ENCODE measurements around the gene DAND5.
A peak's percentile ranks its signal among the peaks of the same experiment; 100 is the strongest.

DAND5 gene

DNA sequence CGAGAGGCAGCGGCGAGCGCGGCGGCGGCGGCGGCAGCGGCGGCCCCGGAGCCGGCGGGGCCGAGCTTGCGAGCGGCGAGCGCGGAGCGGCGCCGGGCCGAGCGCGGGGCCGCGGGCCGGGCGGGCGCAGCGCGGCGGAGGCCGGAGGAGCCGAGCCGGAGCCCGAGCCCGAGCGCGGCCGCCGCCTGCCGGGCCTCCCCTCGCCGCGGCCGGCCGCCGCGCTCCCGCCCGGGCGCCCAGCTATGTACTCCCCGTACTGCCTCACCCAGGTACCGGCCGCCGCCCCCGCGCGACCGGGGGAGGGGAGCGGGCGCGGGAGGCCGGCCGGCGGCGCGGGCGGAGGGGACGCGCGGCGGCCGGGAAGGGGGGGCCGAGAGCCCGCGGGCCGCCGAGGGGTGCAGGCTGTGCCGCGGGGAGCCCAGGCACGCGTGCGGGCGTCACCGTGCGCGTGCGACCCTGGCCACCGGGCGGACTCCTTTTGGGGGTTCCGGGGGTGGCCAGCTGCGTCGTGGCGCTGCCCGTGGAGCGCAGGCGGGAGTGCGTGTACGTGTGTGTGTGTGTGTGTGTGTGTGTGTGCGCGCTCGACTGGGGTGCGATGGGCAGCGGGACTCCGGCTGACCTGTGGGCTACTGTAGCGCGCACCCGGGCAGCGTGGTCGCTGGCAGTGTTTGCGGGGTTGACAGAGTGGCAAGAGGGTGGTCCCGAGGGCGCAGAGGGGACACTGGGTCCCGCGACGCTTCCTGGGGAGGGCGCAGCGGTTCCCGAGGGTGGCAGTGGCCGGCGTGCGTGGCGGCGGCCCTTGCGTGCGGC lies 26.4 kb downstream of the DAND5 start:
- no peak overlapping the region for H3K9ac ChIP-seq
- no peaks in the 10 kb centered on the region for H3K27me3 ChIP-seq (ENCODE audit: control insufficient read depth, insufficient read depth, low read length)
- H2AFZ ChIP-seq, result peak overlapping the region; percentile 89
- TF ChIP-seq, protein P1, sequence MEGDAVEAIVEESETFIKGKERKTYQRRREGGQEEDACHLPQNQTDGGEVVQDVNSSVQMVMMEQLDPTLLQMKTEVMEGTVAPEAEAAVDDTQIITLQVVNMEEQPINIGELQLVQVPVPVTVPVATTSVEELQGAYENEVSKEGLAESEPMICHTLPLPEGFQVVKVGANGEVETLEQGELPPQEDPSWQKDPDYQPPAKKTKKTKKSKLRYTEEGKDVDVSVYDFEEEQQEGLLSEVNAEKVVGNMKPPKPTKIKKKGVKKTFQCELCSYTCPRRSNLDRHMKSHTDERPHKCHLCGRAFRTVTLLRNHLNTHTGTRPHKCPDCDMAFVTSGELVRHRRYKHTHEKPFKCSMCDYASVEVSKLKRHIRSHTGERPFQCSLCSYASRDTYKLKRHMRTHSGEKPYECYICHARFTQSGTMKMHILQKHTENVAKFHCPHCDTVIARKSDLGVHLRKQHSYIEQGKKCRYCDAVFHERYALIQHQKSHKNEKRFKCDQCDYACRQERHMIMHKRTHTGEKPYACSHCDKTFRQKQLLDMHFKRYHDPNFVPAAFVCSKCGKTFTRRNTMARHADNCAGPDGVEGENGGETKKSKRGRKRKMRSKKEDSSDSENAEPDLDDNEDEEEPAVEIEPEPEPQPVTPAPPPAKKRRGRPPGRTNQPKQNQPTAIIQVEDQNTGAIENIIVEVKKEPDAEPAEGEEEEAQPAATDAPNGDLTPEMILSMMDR (IDR thresholded peaks at IDR 0.05), result no peak
- no peaks in the 10 kb centered on the region for H3K9me3 ChIP-seq (ENCODE audit: control insufficient read depth, low read length)
- peaks cover 5% of the 10 kb centered on the region for H3K4me1 ChIP-seq
- no peak overlapping the region for H3K27ac ChIP-seq
- peak overlapping the region; percentile 72 for H3K4me3 ChIP-seq (ENCODE audit: low read depth, low read length)
- peaks cover 5% of the 10 kb centered on the region for H3K79me2 ChIP-seq
- H3K36me3 ChIP-seq (ENCODE audit: control insufficient read depth, insufficient read depth, low read length), result no peaks in the 10 kb centered on the region
- H3K4me2 ChIP-seq (ENCODE audit: low read length), result peak overlapping the region; percentile 77

DNA sequence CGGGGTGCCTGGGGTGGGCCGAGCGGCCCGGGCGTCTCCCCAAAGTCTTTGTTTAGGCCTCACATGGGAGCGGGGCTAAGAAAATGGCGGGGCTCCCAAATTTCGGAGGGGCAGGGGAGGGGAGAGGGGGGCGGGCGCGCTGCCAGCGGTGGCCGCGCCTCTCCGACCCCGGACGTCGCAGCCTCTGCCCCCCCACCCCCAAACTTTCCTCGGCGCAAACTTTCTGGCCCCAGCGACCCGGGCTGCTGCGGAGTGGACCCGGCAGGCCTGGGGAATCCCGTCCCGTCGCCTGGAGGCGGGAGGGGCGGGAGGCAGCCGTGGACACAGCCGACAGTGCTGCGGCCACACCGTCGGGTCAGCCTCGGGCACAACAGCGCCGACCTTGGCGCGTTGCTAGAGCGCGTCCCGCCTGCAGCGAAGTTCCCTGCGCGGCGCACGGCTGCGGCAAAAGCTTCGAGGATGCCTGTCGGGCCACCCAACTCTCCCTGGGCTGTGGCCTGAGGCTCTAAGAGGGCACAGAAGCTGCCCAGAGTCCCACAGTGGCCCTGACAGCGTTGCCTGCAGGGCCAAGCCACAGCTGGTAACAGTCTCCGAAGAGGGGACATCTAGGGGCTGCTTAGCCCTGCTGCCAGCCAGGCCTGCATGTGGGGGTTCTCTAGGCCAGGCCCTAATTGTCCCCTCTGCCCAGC lies 27.2 kb downstream of the DAND5 start:
- peak overlapping the region; percentile 72 for H3K4me3 ChIP-seq (ENCODE audit: low read depth, low read length)
- peaks cover 5% of the 10 kb centered on the region for H3K79me2 ChIP-seq
- no peaks in the 10 kb centered on the region for H3K27me3 ChIP-seq (ENCODE audit: control insufficient read depth, insufficient read depth, low read length)
- H3K4me2 ChIP-seq (ENCODE audit: low read length), result peak overlapping the region; percentile 77
- H2AFZ ChIP-seq, result peak overlapping the region; percentile 89
- peaks cover 5% of the 10 kb centered on the region for H3K4me1 ChIP-seq
- H3K9me3 ChIP-seq (ENCODE audit: control insufficient read depth, low read length), result no peaks in the 10 kb centered on the region
- H3K36me3 ChIP-seq (ENCODE audit: control insufficient read depth, insufficient read depth, low read length), result no peaks in the 10 kb centered on the region
- no peak overlapping the region for H3K27ac ChIP-seq
- no peak overlapping the region for H3K9ac ChIP-seq
- TF ChIP-seq, protein P1 (IDR thresholded peaks at IDR 0.05), result no peak

DNA sequence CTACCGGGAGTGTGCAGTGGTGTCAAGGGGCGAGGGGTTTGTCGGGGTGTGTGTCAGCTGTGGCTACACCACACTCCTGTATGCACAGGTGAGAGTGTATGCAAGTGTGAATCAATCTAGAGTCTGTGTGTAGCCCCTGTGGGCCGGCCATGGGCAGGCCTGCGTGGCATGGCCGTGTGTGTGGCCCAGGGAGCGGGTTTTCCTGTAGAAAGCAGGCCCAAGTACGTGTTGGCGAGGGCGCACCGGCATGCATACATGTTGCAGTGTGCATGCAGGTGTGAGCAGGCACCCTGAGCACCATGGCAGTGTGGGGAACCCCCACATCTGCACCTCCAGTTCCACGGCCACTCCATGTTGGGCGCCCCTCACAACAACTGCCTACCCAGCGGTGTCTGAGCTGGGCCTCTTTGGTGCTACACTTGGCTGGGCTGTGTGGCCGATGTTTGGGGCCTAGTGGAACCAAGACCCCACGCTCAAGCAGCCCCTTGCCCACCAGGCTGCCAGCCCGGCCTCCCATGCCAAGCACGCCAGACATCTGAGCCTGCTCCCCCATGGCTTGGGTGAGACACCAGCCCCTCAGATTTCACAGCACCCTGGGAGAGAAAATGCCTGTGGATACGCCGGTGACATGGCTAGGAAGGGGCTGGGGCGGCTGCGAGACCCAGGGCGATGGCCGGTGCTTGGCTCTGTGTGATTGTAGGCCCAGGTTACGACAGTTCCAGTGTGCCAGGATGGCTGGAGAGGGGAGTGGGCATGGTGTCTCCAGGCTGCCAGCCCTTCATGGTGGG lies 28.0 kb downstream of the DAND5 start:
- Histone ChIP-seq H3K9me3 (ENCODE audit: control insufficient read depth, low read length) (no peaks in the 10 kb centered on the region), H3K9ac (no peak overlapping the region), H3K4me3 (ENCODE audit: low read depth, low read length) (peak overlapping the region; percentile 72), H2AFZ (no peak overlapping the region), H3K36me3 (ENCODE audit: control insufficient read depth, insufficient read depth, low read length) (no peaks in the 10 kb centered on the region), H3K27me3 (ENCODE audit: control insufficient read depth, insufficient read depth, low read length) (no peaks in the 10 kb centered on the region), H3K27ac (no peak overlapping the region), H3K79me2 (peaks cover 5% of the 10 kb centered on the region), H3K4me2 (ENCODE audit: low read length) (peak overlapping the region; percentile 77), H3K4me1 (peaks cover 5% of the 10 kb centered on the region)
- TF ChIP-seq, protein P1 (IDR thresholded peaks at IDR 0.05), result no peak

DNA sequence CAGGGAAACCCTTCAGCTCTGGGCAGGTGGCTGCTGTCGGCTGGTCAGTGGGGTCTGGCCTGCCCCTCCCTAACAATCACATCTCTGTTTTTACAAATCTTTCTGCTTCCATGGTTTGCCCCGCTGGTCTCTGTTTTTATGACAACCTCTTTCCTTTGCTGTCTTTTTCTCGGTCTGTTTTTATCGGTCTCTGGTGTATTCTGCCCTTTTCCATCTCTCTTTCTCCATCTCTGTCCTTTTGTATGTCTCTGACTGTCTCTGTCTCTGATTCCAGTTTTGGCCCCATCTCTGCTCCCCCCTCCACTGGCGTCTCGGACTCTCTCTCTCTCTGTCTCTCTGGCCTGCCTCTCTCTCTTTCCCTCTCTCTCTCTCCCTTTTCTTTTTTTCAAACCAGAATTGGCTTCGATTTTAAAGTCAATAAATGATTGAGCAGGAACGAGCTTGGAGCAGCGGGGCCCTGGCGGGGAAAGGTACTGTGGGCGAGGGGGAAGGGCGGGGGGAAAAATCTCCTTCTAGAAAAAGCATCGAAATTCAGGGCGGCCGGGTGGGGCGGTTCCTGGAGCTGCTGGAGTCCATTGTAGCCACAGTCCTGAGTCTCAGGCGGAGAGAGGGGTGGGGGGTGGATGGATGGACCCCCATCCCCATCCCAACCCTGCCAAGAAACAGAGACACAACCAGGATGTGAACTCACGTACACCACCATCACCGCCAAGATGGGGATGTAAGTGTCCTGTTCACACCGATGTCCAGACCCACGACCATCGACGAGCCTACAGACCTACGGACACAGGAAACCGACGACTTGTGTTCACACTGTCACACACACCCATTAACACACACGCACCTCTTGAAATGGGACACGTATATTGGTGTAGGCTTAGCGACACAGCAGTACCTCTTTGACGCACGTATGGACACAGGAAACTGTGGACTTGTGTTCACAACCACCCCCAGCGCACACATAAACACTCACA lies 28.9 kb downstream of the DAND5 start:
- H3K79me2 ChIP-seq, result peaks cover 5% of the 10 kb centered on the region
- no peak overlapping the region for H3K4me2 ChIP-seq (ENCODE audit: low read length)
- H2AFZ ChIP-seq, result no peak overlapping the region
- TF ChIP-seq, protein P1 (IDR thresholded peaks at IDR 0.05), result no peak
- H3K27me3 ChIP-seq (ENCODE audit: control insufficient read depth, insufficient read depth, low read length), result no peaks in the 10 kb centered on the region
- no peak overlapping the region for H3K9ac ChIP-seq
- no peak overlapping the region for H3K4me3 ChIP-seq (ENCODE audit: low read depth, low read length)
- H3K27ac ChIP-seq, result no peak overlapping the region
- H3K36me3 ChIP-seq (ENCODE audit: control insufficient read depth, insufficient read depth, low read length), result no peaks in the 10 kb centered on the region
- no peaks in the 10 kb centered on the region for H3K9me3 ChIP-seq (ENCODE audit: control insufficient read depth, low read length)
- peaks cover 5% of the 10 kb centered on the region for H3K4me1 ChIP-seq
